ENCODE data around the gene TMEM147.

TMEM147 gene

DNA sequence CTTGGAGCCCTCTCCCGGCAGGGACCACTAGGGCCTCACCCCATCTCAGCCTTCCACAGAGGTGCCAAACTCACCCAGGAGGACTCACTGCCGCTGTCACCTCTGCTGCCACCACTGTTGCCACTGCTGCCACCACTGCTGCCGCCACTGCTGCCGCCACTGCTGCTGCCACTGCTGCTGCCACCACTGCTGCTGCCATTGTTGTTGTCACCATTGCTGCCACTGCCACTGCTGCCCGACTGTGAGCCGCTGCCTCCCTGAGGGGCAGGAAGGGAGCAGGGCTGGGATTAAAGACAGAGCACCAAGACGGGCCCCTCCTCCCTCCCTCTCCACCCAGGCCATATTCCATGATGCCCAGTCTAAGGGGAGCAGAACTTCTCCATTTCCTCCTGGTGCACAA lies 34.1 kb upstream of the TMEM147 start:
- Mint-ChIP-seq H3K36me3 (no peaks in the 10 kb centered on the region), H3K4me3 (no peak overlapping the region), H3K27me3 (peaks cover 81% of the 10 kb centered on the region), H3K9me3 (no peaks in the 10 kb centered on the region), H3K4me1 (peaks cover 21% of the 10 kb centered on the region), H3K27ac (no peak overlapping the region)
- no peak for DNase-seq
- CTCF ChIA-PET: interaction anchor here (1.4 to 2.6 kb wide), 4 partner anchors 15 to 158 kb away, joined by 3 to 10 read pairs (median 8); no protein-coding TSS in a partner anchor

DNA sequence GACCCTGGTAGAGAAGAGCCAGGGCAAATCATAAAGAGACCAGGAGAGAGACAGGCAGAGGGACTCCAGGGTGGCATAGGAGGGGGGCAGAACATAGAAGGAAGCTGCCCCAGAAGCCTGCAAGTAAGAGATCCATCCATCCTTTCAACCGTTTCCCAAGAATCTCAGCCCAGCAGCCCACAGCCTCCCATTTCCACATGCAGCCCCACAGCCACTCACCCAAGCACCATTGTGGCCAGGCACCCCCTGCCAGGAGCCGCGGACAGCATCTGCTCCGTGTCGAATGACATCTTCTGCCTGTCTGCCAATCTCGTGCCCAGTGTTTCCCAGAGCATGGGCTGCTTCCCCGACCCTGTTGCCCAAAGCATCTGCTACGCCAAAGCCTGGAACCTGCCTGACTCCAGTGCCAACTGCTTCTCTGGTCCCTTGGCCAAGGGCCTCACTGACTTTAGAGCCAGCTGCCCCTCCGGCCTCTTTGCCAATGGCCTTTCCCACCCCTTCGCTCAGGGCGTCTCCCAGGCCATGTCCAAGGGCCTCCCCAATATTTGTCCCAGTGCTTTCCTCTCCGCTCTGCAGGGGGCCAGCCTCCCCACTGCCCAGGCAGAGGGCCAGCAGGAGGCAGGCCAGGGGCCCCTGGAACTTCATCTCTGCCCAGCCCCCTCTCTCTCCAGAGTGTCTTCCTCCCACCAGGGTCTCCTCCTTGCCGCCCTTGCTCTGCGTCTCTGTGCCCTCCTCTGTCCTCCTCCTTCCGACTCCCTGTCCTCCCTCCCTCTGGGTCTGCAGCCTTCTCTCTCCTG lies 32.4 kb upstream of the TMEM147 start:
- no peak overlapping the region for H3K27ac Mint-ChIP-seq
- H3K36me3 Mint-ChIP-seq: no peaks in the 10 kb centered on the region
- H3K27me3 Mint-ChIP-seq: peaks cover 70% of the 10 kb centered on the region
- H3K9me3 Mint-ChIP-seq: no peaks in the 10 kb centered on the region
- H3K4me3 Mint-ChIP-seq: no peak overlapping the region
- H3K4me1 Mint-ChIP-seq: peaks cover 21% of the 10 kb centered on the region
- DNase-seq: no peak
- CTCF ChIA-PET: no interaction called here

DNA sequence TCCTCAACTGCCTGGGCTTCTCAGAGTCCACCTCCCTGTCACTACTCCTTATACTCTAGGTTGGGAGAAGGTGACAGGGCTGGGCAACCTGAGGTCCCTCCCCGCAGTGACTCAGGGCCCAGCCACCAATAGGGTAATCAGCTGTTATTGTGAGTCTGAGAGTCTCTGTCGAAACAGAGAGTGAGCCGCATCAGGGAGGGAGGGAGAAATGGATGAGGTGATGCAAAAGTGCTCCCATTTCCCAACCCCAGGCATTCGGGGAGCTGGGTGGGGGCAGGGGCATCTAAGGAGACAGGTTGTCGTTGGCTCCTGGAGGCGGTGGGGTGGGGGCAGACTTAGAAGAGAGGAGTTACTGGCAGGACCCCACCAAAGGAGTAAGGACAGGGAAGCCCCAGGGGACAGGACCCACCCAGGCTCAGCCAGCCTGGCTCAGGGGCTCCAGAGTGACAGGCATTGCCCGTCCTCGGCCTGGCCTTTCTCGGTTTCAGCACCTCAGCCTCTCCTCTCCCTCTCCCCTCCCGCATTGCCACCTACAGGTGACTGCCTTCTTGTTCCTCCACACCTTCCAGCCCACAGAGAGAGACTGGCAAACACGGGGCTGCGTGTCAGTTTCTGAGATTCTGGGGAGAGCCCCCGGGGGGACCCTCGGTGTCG lies 31.7 kb upstream of the TMEM147 start, which contains the start of gene DMKN:
Gene DMKN (minus strand): TSS at position 22 of the 654 bp plus-strand sequence. CDS start 174 bp downstream, outside the sequence.
- CTCF ChIA-PET: no interaction called here
- Mint-ChIP-seq H3K4me3 (no peak within 1 kb of the TSS), H3K27me3 (peaks cover 63% of the 10 kb centered on the region), H3K27ac (no peak within 1 kb of the TSS), H3K4me1 (peaks cover 18% of the 10 kb centered on the region), H3K9me3 (no peaks in the 10 kb centered on the region), H3K36me3 (no peaks in the 10 kb centered on the region)
- no peak for DNase-seq

DNA sequence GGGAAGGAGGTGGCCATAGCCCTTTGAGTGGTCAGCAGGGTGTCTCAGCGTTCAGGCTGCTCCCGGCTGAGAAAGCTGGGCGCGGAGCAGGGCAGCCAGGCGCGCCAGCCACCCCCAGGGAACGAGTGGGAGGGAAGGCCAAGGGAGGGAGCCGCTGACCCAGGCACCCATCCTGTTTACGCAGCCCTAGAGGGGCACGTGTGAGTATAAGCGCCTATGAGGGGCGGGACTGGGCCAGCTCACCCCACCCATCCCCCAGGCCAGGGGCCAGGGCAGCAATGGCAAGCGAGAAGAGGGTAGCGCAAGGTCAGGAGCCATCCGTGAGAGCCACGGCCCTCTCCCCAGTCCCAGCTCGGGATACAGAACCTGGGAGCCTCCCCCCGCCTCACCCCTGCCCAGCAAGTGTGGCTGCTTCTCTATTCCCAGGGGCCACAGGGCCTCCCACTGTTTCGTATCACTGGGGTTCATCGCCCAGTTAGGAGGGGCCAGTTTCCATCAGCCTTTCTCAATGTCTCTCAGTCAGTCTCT lies 31.1 kb upstream of the TMEM147 start:
- no peak for DNase-seq
- no peaks in the 10 kb centered on the region for H3K36me3 Mint-ChIP-seq
- CTCF ChIA-PET: no interaction called here
- no peak overlapping the region for H3K4me3 Mint-ChIP-seq
- H3K9me3 Mint-ChIP-seq: no peaks in the 10 kb centered on the region
- H3K27ac Mint-ChIP-seq: no peak overlapping the region
- H3K4me1 Mint-ChIP-seq: peaks cover 15% of the 10 kb centered on the region
- peaks cover 61% of the 10 kb centered on the region for H3K27me3 Mint-ChIP-seq

DNA sequence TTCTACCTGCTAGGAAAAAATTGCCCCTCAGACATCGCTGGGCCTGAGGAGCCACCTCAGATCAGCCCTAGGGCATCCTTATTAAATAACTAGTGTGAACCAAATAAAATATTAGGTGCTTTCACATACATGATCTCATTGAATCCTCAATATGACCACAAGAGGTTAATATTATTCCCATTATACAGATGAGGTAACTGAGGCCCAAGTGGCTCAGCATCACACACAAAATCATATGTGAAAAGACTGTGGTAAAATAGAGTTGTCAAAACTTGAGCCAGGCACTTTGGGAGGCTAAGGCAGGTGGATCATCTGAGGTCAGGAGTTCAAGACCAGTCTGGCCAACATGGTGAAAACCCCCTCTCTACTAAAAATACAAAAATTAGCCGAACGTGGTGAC lies 29.1 kb upstream of the TMEM147 start:
- Mint-ChIP-seq H3K4me3 (no peak overlapping the region), H3K27ac (no peak overlapping the region), H3K9me3 (no peaks in the 10 kb centered on the region), H3K36me3 (no peaks in the 10 kb centered on the region), H3K27me3 (peaks cover 43% of the 10 kb centered on the region), H3K4me1 (peaks cover 1% of the 10 kb centered on the region)
- CTCF ChIA-PET: no interaction called here
- no peak for DNase-seq

DNA sequence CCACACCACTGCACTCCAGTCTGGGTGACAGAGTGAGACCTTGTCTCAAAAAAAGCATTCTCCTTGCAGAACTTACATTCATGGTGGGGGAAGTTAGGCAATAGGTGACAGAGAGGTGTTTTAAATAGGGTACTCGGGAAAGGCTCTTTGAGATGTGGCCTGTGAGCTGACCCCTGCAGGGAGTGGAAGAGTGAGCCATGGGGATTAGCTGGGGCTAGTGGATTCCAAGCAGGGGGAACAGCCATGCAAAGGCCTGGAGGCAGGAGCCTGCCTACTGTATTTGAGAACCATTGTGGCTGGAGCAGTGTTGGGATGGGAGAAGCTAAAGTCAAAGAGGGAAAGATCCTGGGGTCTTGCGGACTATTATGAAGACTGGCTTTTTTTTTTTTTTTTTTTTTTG lies 28.1 kb upstream of the TMEM147 start:
- CTCF ChIA-PET: interaction anchor here (0.7 kb wide), 2 partner anchors 22 to 131 kb away, joined by 3 to 4 read pairs; partner anchors contain the start of gene COX6B1
- H3K27me3 Mint-ChIP-seq: peaks cover 33% of the 10 kb centered on the region
- no peak overlapping the region for H3K27ac Mint-ChIP-seq
- H3K4me1 Mint-ChIP-seq: no peaks in the 10 kb centered on the region
- H3K9me3 Mint-ChIP-seq: no peaks in the 10 kb centered on the region
- H3K36me3 Mint-ChIP-seq: no peaks in the 10 kb centered on the region
- no peak overlapping the region for H3K4me3 Mint-ChIP-seq
- no peak for DNase-seq

DNA sequence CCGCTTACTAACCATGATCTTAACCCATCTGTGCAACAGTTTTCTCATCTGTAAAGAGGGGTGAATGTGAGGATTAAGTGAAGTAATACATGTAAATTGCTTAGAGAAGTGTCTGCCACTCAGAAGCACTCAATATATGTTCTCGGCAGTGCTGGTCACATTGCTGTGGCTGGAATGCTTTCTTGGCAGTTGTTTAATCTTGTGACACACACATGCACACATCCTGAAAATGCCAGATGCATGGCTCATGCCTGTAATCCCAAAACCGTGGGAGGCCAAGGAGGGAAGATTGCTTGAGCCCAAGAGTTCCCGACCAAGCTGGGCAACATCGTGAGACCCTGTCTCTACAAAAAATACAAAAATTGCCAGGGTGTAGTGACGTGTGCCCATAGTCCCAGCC lies 27.1 kb upstream of the TMEM147 start:
- no peak overlapping the region for H3K27ac Mint-ChIP-seq
- CTCF ChIA-PET: no interaction called here
- DNase-seq: no peak
- no peaks in the 10 kb centered on the region for H3K9me3 Mint-ChIP-seq
- H3K36me3 Mint-ChIP-seq: no peaks in the 10 kb centered on the region
- H3K4me3 Mint-ChIP-seq: no peak overlapping the region
- H3K4me1 Mint-ChIP-seq: no peaks in the 10 kb centered on the region
- H3K27me3 Mint-ChIP-seq: peaks cover 23% of the 10 kb centered on the region

DNA sequence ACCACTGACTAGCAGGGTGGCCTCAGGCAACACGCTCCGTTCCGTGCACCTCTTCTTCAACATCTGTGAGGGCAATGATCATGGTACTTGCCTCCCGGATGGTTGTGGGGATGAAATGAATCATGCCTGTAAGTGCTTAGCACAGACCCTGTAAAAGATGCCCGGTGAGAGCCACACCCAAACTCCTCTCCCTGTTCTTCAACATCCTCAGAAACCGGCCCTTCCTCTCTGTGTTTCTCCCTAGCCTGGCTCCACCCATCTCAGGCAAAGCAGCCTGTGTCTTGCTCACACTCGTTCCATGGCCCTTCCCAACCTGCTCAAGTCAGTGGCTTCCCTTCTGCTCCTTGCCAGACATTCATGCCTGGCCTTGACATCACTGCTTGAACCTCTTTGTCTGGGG lies 26.1 kb upstream of the TMEM147 start:
- no peaks in the 10 kb centered on the region for H3K36me3 Mint-ChIP-seq
- H3K4me1 Mint-ChIP-seq: no peaks in the 10 kb centered on the region
- H3K9me3 Mint-ChIP-seq: no peaks in the 10 kb centered on the region
- DNase-seq: no peak
- no peak overlapping the region for H3K4me3 Mint-ChIP-seq
- peaks cover 16% of the 10 kb centered on the region for H3K27me3 Mint-ChIP-seq
- CTCF ChIA-PET: interaction anchor here (1.4 kb wide), 1 partner anchor 9 kb away, joined by 8 read pairs; no protein-coding TSS in a partner anchor
- H3K27ac Mint-ChIP-seq: no peak overlapping the region

DNA sequence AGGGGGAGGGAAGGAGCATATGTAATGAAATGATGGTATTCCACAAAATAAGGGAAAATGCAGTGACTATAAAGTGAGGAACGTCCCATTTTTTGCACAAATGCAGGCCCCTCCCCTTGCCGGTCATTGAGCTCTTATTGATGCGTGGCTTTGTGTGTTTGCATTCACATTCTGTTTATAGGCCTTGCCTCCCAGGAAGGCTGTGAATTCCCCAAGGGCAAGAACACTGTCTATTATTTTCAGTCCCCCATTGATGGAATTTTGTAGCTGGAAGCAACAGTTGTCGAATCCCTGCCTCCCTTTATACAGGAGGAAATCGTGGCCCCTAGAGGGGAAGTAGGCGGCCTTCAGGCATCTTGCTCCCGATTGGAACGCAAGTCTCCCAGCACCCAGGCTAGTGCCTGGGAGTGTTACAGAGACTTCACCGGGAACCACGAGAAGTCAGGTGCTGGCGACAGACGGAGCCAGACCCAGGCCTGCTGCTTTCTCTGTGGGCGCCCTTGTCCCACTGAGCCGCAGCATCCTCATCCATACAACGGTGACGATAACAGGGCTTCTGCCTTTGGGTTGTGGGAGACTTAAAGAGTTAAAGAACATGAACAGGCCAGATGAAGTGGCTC lies 24.2 kb upstream of the TMEM147 start:
- H3K4me1 Mint-ChIP-seq: no peaks in the 10 kb centered on the region
- no peak overlapping the region for H3K27ac Mint-ChIP-seq
- CTCF ChIA-PET: interaction anchor here (1.5 kb wide), 1 partner anchor 11 kb away, joined by 3 read pairs; no protein-coding TSS in a partner anchor
- H3K9me3 Mint-ChIP-seq: no peaks in the 10 kb centered on the region
- H3K27me3 Mint-ChIP-seq: peaks cover 25% of the 10 kb centered on the region
- no peak overlapping the region for H3K4me3 Mint-ChIP-seq
- no peak for DNase-seq
- H3K36me3 Mint-ChIP-seq: no peaks in the 10 kb centered on the region

DNA sequence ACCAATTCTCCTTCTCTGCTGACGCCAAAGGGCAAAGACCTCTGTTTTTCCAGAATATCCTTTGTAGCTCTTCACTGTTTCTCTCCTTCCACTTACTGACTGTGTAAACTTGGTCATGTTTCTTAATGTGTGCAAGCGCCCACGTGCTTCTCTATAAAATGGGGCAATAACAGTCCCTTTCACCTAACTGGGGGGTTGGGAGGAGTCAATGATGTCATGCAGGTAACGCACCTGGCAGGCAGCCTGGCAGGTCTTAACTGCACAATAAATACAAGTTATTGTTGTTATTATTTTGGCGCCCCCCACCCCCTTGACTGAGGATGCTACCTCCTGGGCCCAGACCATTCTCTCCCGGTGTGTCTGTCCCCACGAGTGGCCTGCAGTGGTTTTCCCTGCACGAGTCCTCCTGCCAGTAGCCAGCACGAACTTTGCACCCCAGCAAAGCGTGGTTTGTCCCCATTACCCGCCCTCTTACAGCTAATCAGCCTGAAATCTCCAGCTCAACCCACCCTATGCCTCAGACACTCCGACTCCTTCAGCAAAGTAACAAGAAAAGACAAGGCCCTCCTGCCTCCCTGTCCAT lies 22.6 kb upstream of the TMEM147 start:
- peaks cover 35% of the 10 kb centered on the region for H3K27me3 Mint-ChIP-seq
- no peak overlapping the region for H3K27ac Mint-ChIP-seq
- H3K36me3 Mint-ChIP-seq: no peaks in the 10 kb centered on the region
- DNase-seq: no peak
- H3K4me3 Mint-ChIP-seq: no peak overlapping the region
- H3K4me1 Mint-ChIP-seq: no peaks in the 10 kb centered on the region
- H3K9me3 Mint-ChIP-seq: no peaks in the 10 kb centered on the region
- CTCF ChIA-PET: no interaction called here

DNA sequence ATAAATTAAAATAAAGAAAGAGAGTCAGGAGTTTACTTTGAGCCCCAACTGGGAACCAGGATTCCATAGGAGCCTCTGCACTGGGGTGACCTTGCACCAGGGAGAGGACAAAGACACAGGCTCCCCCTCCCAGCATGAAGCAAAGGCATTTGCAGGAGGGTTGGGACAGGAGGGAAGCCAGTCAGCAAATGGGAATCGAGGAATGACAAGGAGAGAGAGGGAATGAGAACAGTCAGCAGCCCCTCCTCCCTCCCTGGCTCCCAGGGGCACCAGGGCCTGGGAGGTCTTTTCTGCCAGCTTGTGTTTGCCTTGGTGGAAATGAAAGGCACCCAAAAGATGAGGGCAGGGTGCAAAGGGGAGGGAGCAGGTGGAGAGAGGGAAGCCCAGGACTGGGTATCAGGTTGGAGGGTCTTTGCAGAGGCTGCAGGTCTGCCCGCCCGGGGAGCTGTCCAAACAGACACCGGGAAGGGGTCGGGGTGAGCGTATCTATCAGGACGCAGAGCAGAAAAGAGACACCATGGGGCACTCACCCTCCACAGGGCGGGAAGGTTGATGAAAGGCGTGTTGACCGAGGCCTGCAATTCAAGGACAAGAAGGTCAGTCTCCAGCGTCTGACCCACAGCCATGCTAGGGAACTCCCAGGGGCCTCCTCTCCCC lies 21.1 kb upstream of the TMEM147 start:
- no peaks in the 10 kb centered on the region for H3K4me1 Mint-ChIP-seq
- H3K36me3 Mint-ChIP-seq: no peaks in the 10 kb centered on the region
- CTCF ChIA-PET: no interaction called here
- DNase-seq: no peak
- no peaks in the 10 kb centered on the region for H3K9me3 Mint-ChIP-seq
- H3K4me3 Mint-ChIP-seq: no peak overlapping the region
- no peak overlapping the region for H3K27ac Mint-ChIP-seq
- peaks cover 46% of the 10 kb centered on the region for H3K27me3 Mint-ChIP-seq

DNA sequence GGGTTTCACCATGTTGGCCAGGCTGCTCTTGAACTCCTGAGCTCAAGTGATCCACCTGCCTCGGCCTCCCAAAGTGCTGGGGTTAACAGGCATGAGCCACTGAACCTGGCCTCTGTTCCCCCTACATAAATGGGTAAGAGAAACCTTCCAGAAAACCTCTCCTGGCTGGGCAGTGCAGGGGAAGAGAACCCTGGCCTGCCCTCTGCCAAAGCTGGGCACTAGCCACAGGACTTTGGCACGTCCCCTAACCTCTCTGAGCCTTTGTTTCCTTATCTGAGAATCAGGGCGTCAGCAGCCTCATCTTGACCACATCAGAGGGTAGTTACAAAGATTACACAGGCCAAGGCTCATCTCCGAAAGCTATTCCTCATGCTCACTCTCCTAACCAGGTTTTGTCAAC lies 19.6 kb upstream of the TMEM147 start:
- CTCF ChIA-PET: interaction anchor here (1.1 to 2.4 kb wide), 2 partner anchors 15 to 30 kb away, joined by 3 to 8 read pairs; no protein-coding TSS in a partner anchor
- Mint-ChIP-seq H3K27me3 (peaks cover 58% of the 10 kb centered on the region), H3K36me3 (no peaks in the 10 kb centered on the region), H3K9me3 (no peaks in the 10 kb centered on the region), H3K4me3 (no peak overlapping the region), H3K27ac (no peak overlapping the region), H3K4me1 (no peaks in the 10 kb centered on the region)
- no peak for DNase-seq

DNA sequence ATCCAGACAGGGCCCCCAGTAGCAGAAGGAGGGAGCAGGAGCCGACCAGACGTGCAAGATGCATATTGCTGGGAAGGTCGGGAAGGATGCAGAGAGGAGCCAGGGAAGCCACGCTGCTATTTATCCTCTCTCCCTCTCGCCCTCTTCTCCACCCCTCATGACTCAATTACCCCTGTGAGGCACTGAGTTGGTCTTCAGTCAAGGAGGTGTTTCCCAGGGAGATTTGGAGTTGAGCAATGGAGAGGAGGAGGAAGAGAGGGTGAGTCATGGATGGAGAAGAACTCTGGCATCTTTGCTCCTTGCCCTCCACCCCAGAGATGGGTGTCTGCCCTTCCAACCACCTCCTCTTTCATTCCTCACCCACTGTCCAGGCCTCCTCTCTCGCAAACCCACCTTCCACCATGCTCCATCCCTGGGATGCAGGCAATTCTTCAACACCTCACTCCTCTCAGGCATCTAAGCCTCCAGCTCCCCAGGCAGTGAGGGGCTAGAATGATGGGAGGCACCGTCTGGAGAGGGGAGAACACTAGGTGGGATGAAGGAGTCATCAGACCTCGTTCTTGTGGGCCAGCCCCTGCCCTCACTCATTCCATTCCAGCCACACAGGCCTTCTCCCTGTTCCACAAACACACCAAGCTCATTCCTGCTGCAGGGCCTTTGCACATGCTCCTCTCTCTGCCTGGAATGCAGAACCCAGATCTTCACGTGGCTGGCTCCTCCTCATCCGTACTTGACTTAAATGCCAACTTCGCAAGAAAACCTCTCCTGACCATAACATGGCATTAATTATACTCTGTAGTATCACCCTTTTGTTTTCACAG lies 17.0 kb upstream of the TMEM147 start, which contains the start of gene SBSN:
Gene SBSN (minus strand): TSS at position 94 of the 821 bp plus-strand sequence. CDS start 30 bp downstream, at position 64.
- Mint-ChIP-seq H3K4me1 (peaks cover 5% of the 10 kb centered on the region), H3K27ac (no peak within 1 kb of the TSS), H3K36me3 (no peaks in the 10 kb centered on the region), H3K9me3 (no peaks in the 10 kb centered on the region), H3K4me3 (no peak within 1 kb of the TSS), H3K27me3 (peaks cover 79% of the 10 kb centered on the region)
- CTCF ChIA-PET: no interaction called here
- DNase-seq: no peak

Measured in activated naive CD4-positive, alpha-beta T cell treated with anti-CD3 and anti-CD28 coated beads, Interleukin-2, amount 10 ng/mL, durations not matched to agents 7 days and 5 days (primary cell).